ENCODE data around the gene CAMSAP1.
A peak's percentile ranks its signal among the peaks of the same experiment; 100 is the strongest.
"Not testable (repeated sequence)": the region's sequence is repeated elsewhere in the genome, so short reads cannot be mapped to it uniquely, and the experiment has no call there.

The CAMSAP1 gene

GRCh38 chr9:135920973-135921585, 13.7 kb upstream of the CAMSAP1 start:
- DNase-seq (ENCODE audit: low spot score) = no peak

- no peak for DNase-seq (ENCODE audit: low spot score)
Observed at GRCh38 chr9:135920256-135920930, 13.0 kb upstream of the CAMSAP1 start.

GRCh38 chr9:135919318-135919890, 12.1 kb upstream of the CAMSAP1 start:
- DNase-seq (ENCODE audit: low spot score) = no peak

GRCh38 chr9:135916227-135916626, 8.9 kb upstream of the CAMSAP1 start:
- not testable (repeated sequence) for DNase-seq (ENCODE audit: low spot score)

- DNase-seq (ENCODE audit: low spot score) = no peak
Observed at GRCh38 chr9:135914921-135915320, 7.6 kb upstream of the CAMSAP1 start.

- DNase-seq (ENCODE audit: low spot score) = not testable (repeated sequence)
Observed at GRCh38 chr9:135911233-135911632, 3.9 kb upstream of the CAMSAP1 start.

- DNase-seq (ENCODE audit: low spot score) = no peak
Observed at GRCh38 chr9:135910757-135911156, 3.4 kb upstream of the CAMSAP1 start.

GRCh38 chr9:135910216-135910615, 2.9 kb upstream of the CAMSAP1 start:
- DNase-seq (ENCODE audit: low spot score) = no peak

GRCh38 chr9:135909371-135909770, 2.0 kb upstream of the CAMSAP1 start:
- no peak for DNase-seq (ENCODE audit: low spot score)

GRCh38 chr9:135908754-135909204, 1.4 kb upstream of the CAMSAP1 start:
- no peak for DNase-seq (ENCODE audit: low spot score)

- DNase-seq (ENCODE audit: low spot score) = no peak
Observed at GRCh38 chr9:135908093-135908753, 877 bp upstream of the CAMSAP1 start.

- no peak for DNase-seq (ENCODE audit: low spot score)
Observed at GRCh38 chr9:135907006-135907430, 328 bp downstream of the CAMSAP1 start.

GRCh38 chr9:135906291-135907005, 898 bp downstream of the CAMSAP1 start:
- DNase-seq (ENCODE audit: low spot score) = no peak

- peak; percentile 65 for DNase-seq (ENCODE audit: low spot score)
Observed at GRCh38 chr9:135905380-135906258, 1.7 kb downstream of the CAMSAP1 start.

- DNase-seq (ENCODE audit: low spot score) = no peak
Observed at GRCh38 chr9:135903786-135904520, 3.4 kb downstream of the CAMSAP1 start.

GRCh38 chr9:135903358-135903656, 4.0 kb downstream of the CAMSAP1 start:
- DNase-seq (ENCODE audit: low spot score) = no peak

- DNase-seq (ENCODE audit: low spot score) = no peak
Observed at GRCh38 chr9:135902655-135903357, 4.5 kb downstream of the CAMSAP1 start.

- no peak for DNase-seq (ENCODE audit: low spot score)
Observed at GRCh38 chr9:135901826-135902225, 5.5 kb downstream of the CAMSAP1 start.

- DNase-seq (ENCODE audit: low spot score) = no peak
Observed at GRCh38 chr9:135901031-135901758, 6.2 kb downstream of the CAMSAP1 start.

Measured in CD4-positive, alpha-beta T cell treated with Interleukin-15 for 4 hours (primary cell).